Lung (tissue), 12 donors: Measurements from ENCODE around the gene RNGTT. TPM values are rescaled to one million over a fixed set of nuclear protein-coding genes. Genes with fewer than 3 reads are reported as not detected.

Experiments used
- ATAC-seq: fragments of 200-7000 bp; cut with Tn5 transposase; one replicate; pipeline ENCODE4 v1.9.1; 2020; ENCODE audit warnings: moderate number of reproducible peaks; ENCODE audit not compliant: insufficient read depth, low FRiP score
- DNase-seq, 3 donors: peaks; one replicate each; pipeline ENCODE4 v3.0.0-alpha.2; 2013 to 2017
- H3K27ac ChIP-seq, 2 donors: one replicate each; pipeline ENCODE4 v1.5.1; 2013; ENCODE audit warnings: mild to moderate bottlenecking in 2 of 2, moderate library complexity in 2 of 2, control low read depth in 1 of 2, inconsistent platforms in 1 of 2, low read depth in 1 of 2, low read length in 1 of 2
- H3K27me3 ChIP-seq, 3 donors: one replicate each; pipeline ENCODE4 v1.5.1; 2013; ENCODE audit warnings: low read length in 2 of 3; ENCODE audit not compliant: control insufficient read depth in 3 of 3, insufficient read depth in 3 of 3
- H3K36me3 ChIP-seq, 4 donors: one replicate each; pipeline ENCODE4 v1.5.1; 2013; ENCODE audit warnings: low read length in 4 of 4, mild to moderate bottlenecking in 1 of 4, moderate library complexity in 1 of 4; ENCODE audit not compliant: control insufficient read depth in 4 of 4, insufficient read depth in 4 of 4
- H3K4me1 ChIP-seq, 5 donors: one replicate each; pipeline ENCODE4 v1.5.1; 2013; ENCODE audit warnings: low read length in 5 of 5, mild to moderate bottlenecking in 2 of 5, moderate library complexity in 1 of 5; ENCODE audit not compliant: control insufficient read depth in 5 of 5, insufficient read depth in 5 of 5
- H3K4me3 ChIP-seq: one replicate; pipeline ENCODE4 v1.5.1; 2013; ENCODE audit warnings: mild to moderate bottlenecking, control low read depth, moderate library complexity
- H3K9ac ChIP-seq, 2 donors: one replicate each; pipeline ENCODE4 v1.5.1; 2013; ENCODE audit warnings: low read length in 2 of 2, control low read depth in 1 of 2; ENCODE audit not compliant: insufficient read depth in 1 of 2
- H3K9me3 ChIP-seq, 4 donors: one replicate each; pipeline ENCODE4 v1.5.1; 2013; ENCODE audit warnings: low read length in 3 of 4, mild to moderate bottlenecking in 1 of 4, moderate library complexity in 1 of 4; ENCODE audit not compliant: control insufficient read depth in 4 of 4, insufficient read depth in 3 of 4
- WGBS, 2 donors: extraction: QIAGEN DNeasy Blood & Tissue Kit; methylation state at CpG; one replicate each; pipeline ENCODE4 v1.1.7; 2013; 5-methylcytosine and 5-hydroxymethylcytosine counted together
- polyA plus RNA-seq, 2 donors: library from polyadenylated mRNA; stranded (reverse); fragments of 200-250 nt; gene quantifications; one replicate each; pipeline ENCODE4 v1.2.1, GENCODE V29; 2013
- total RNA-seq, 2 donors: library from RNA; depleted of rRNA in 1 of 2; stranded (reverse); fragments of >200 nt in 1 of 2; gene quantifications; one replicate each; pipeline ENCODE4 v1.2.1, GENCODE V29; 2014 to 2021
- TF ChIP-seq, protein P1 (sequence below): IDR thresholded peaks from 2 replicates; pipeline ENCODE4 v1.5.1; 2012; ENCODE audit warnings: mild to moderate bottlenecking; ENCODE audit errors: control extremely low read depth, extremely low read depth
- donor health status: control.
- donor health status: control.
- donor health status: Bipolar disorder and iron deficiency.
- donor health status: healthy.
- donor health status: DM: yes; HTN: yes; CAD: no.

The RNGTT gene
- total and polyA plus RNA-seq, 4 donors = 3.0 to 25.0 (median 9.2) TPM

DNA sequence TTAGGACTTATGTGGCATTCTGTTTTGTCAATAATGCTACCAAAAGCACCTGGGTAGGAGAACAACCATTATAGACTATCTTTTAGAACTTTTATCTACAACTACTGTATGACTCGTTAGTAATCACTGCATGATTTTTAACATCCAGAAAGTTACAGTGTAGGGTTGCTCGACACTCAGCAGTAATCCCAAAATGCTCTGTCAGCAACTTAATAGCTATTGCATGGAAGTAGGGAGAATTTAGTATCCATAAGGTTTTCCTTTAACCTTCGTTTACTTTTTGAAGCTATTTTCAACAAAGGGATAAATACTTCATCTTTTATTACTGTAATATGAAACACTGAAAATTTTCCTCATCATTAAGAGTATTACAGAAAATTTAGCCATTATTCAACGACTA lies 309.5 kb downstream of the RNGTT start:
- peaks cover 0 to 2% (median 0%) of the 10 kb centered on the region in 4 donors for H3K36me3 ChIP-seq
- no peaks in the 10 kb centered on the region for H3K4me1 ChIP-seq
- no peaks in the 10 kb centered on the region for H3K27me3 ChIP-seq
- H3K9me3 ChIP-seq = peaks cover 0 to 10% (median 3%) of the 10 kb centered on the region in 4 donors
- ATAC-seq (no peak), DNase-seq (no peak)
- H3K27ac ChIP-seq = no peak overlapping the region
- 89 to 94% methylated on average over 4 of the region's 4 CpGs for WGBS, 2 donors
- no peak overlapping the region for H3K4me3 ChIP-seq
- TF ChIP-seq, protein P1, sequence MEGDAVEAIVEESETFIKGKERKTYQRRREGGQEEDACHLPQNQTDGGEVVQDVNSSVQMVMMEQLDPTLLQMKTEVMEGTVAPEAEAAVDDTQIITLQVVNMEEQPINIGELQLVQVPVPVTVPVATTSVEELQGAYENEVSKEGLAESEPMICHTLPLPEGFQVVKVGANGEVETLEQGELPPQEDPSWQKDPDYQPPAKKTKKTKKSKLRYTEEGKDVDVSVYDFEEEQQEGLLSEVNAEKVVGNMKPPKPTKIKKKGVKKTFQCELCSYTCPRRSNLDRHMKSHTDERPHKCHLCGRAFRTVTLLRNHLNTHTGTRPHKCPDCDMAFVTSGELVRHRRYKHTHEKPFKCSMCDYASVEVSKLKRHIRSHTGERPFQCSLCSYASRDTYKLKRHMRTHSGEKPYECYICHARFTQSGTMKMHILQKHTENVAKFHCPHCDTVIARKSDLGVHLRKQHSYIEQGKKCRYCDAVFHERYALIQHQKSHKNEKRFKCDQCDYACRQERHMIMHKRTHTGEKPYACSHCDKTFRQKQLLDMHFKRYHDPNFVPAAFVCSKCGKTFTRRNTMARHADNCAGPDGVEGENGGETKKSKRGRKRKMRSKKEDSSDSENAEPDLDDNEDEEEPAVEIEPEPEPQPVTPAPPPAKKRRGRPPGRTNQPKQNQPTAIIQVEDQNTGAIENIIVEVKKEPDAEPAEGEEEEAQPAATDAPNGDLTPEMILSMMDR = no peak
- H3K9ac ChIP-seq = no peak overlapping the region

DNA sequence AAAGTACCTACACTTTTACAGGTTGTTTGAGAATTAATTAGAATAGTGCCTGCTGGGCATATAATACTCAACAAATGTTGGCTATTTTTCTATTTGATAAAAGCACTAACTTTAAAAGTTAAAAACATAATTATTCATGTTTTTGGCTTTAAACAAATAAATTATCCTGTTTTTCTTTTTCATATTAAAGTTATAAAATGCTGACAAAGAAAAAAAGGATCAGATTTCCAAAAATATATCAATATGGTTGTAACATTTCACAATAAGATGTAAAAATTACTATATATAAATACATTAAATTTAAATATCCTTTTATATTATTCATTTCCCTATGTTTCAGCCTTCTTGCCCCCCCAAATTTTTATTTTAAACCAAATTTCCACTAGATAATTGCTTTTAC lies 312.0 kb downstream of the RNGTT start:
- no peak overlapping the region for H3K27ac ChIP-seq
- no peaks in the 10 kb centered on the region for H3K27me3 ChIP-seq
- H3K9ac ChIP-seq = no peak overlapping the region
- H3K36me3 ChIP-seq = no peaks in the 10 kb centered on the region
- H3K4me3 ChIP-seq = no peak overlapping the region
- DNase-seq (no peak), ATAC-seq (no peak)
- TF ChIP-seq, protein P1 = no peak
- H3K4me1 ChIP-seq = no peaks in the 10 kb centered on the region
- no peaks in the 10 kb centered on the region for H3K9me3 ChIP-seq

DNA sequence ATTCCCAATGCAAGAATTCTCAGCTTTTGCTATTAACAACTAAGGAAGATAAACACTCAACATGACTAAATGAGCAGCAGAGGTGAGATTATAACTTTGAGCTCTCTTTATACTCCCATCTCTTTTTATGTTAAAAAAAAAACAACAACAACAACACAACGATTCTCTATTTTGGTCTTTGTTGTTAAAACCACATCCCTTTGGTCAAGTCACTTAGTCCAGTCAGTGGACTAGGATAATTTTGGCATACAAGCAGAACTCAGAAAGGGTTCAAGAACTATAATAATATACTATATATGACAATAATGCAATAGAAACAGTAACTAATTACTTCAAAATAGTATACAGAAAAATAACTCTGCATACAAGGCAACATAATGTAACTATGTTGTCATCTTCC lies 312.4 kb downstream of the RNGTT start:
- Histone ChIP-seq H3K27me3 (no peaks in the 10 kb centered on the region), H3K4me3 (no peak overlapping the region), H3K27ac (no peak overlapping the region), H3K9me3 (no peaks in the 10 kb centered on the region), H3K4me1 (no peaks in the 10 kb centered on the region), H3K36me3 (no peaks in the 10 kb centered on the region), H3K9ac (no peak overlapping the region)
- TF ChIP-seq, protein P1 = no peak
- 72 to 85% methylated on average over 1 of the region's 1 CpG for WGBS, 2 donors
- no peak for ATAC-seq
- DNase-seq = no peak

DNA sequence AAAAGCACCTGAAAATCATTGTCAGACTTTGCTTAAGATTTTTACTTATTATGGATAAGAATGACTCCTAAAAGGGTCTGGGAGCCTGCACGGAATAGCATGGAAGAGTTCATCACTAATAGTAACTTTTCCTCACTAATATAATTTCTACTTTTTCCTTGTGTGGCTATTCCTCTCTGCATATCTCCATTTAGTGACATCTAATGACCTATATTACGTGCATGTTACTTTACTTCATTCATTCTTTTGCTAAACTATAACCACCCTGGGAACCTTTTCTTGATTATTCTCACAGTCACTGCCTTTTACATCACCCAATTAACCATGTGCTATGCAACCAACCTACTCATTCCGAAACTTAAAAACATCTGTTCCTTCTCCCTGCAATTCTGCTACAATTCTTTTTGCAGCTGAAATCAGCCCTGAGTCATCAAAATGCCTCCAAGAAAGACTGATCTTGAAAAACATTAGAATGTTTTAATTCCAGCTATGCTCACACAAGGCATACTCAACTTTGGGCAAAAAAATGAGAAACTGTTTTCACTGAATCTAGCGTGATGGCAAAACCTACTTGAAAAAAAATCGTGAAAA lies 313.3 kb downstream of the RNGTT start:
- WGBS, 2 donors = 83 to 89% methylated on average over 5 of the region's 5 CpGs
- TF ChIP-seq, protein P1 = no peak
- H3K27ac ChIP-seq = no peak overlapping the region
- no peaks in the 10 kb centered on the region for H3K36me3 ChIP-seq
- H3K4me3 ChIP-seq = no peak overlapping the region
- DNase-seq (peak in 2 of 3 donors; percentile 11), ATAC-seq (no peak)
- H3K4me1 ChIP-seq = no peaks in the 10 kb centered on the region
- no peak overlapping the region for H3K9ac ChIP-seq
- H3K27me3 ChIP-seq = no peaks in the 10 kb centered on the region
- no peaks in the 10 kb centered on the region for H3K9me3 ChIP-seq
